ENCODE data around the gene PEA15.

Gene PEA15

GRCh38 chr1:160208557-160209320 lies 3.6 kb downstream of the PEA15 start:
- DNase-seq (ENCODE audit: low read depth in 3 of 3), result no peak

- no peak for DNase-seq (ENCODE audit: low read depth in 3 of 3)
These were observed 4.3 kb downstream of the PEA15 start for GRCh38 chr1:160209321-160210046.

- DNase-seq (ENCODE audit: low read depth in 3 of 3), result no peak
These were observed 5.4 kb downstream of the PEA15 start for GRCh38 chr1:160210561-160210960.

DNA sequence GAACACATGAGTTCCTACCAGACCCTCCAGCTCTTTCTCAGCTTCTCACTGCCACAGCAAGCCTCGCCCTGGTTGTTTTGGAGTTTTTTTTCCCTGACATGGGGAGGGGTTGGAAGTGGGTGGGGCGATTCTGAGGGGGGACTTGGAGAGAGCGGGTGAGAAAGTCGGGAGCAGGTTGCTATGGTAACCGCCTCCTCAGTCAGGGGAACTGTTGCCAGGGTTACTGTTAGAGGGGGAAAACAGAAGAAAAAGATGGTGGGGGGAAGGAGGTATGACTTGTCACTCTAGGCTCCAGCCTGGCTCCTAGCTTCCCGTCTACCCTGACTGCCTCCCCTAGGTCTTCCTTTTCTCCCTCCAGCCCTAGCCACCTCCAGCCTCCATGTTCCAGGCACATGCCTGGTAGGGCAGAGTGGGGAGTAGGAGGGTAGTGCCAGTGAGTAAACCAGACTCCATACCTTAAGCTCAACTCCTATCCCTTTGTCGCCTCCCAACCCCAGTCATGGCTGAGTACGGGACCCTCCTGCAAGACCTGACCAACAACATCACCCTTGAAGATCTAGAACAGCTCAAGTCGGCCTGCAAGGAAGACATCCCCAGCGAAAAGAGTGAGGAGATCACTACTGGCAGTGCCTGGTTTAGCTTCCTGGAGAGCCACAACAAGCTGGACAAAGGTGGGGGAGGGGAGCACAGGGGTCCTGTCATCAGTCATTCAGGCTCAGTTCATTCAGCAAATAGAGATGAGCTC lies 6.0 kb downstream of the PEA15 start:
- DNase-seq (ENCODE audit: low read depth in 3 of 3), result no peak

- no peak for DNase-seq (ENCODE audit: low read depth in 3 of 3)
These were observed 9.4 kb downstream of the PEA15 start for GRCh38 chr1:160214481-160215140.

- DNase-seq (ENCODE audit: low read depth in 3 of 3), result no peak
These were observed 11.1 kb downstream of the PEA15 start for GRCh38 chr1:160216301-160216700.

DNA sequence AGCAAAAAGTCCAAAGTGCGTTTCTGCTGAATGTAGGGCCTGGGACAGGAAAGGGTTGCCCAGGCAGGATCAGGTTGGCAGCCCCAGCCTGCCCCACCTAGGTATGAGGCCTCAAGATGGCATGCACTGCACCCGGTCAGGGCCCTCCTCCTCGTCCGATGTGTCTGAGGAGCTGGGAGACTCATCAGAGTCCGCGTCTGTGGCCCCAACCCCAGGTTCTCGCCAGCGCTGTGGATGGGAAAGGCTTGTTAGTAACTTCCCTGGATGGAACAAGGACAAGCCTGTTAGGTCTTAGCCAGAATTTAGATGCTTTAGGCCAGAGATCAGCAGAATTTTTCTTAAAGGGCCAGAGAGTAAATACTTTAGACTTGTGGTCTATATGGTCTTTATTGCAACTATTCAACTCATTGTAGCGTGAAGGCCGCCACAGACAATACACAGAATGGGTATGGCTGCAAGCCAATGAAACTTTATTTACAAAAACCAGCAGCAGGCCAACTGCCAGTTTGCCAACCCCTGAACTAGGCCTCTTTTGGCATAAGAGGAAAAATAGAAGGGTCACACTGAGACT lies 12.4 kb downstream of the PEA15 start:
- no peak for DNase-seq (ENCODE audit: low read depth in 3 of 3)

DNA sequence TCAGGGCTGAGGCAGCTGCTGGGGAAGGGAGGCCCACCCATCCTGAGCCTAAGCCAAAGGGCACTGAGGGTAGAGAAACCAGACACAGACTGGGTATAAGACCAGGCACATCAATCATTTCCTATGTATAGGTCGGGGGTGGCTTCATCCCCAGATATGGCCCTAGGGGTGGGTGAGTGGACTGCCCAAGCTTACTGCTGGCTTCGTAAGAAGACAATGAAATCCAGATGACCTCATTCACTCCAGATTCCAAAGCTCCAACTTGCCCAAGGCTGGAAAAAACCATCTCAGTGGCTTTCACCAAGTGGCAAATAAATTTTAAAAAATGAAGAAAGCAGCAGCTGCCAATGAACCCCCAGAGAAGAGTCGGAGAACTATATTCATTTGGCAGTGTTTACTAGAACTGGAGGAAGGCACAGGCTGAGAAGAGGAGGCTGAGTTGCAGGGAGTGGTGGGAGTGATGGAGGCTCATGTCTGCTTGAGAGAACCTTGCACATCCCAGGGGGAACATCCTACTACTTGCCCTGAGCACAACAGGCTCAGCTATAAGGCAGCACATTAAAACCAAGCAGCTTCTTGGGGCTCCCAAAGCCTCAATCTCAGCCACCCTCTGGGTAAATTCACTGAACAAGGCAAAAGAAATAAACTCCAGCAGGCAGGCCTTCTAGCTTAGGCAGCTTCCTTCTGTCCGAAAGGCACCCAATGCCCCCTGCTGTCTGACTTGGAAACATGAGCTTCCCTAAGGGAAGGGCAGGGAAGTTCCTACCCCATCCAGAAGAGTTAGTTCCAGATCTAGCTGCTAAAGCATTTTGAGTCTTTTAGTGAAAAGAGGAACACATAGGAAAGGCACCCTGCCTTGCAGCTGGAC lies 14.1 kb downstream of the PEA15 start:
- DNase-seq (ENCODE audit: low read depth in 3 of 3), result no peak

GRCh38 chr1:160220301-160220700 lies 15.1 kb downstream of the PEA15 start:
- no peak for DNase-seq (ENCODE audit: low read depth in 3 of 3)

- DNase-seq (ENCODE audit: low read depth in 3 of 3), result no peak
These were observed 15.9 kb downstream of the PEA15 start for GRCh38 chr1:160221089-160221488.

- DNase-seq (ENCODE audit: low read depth in 3 of 3), result no peak
These were observed 17.4 kb downstream of the PEA15 start for GRCh38 chr1:160222546-160222945.

- no peak for DNase-seq (ENCODE audit: low read depth in 3 of 3)
These were observed 19.4 kb downstream of the PEA15 start for GRCh38 chr1:160224606-160225005.

GRCh38 chr1:160225345-160225744 lies 20.2 kb downstream of the PEA15 start:
- DNase-seq (ENCODE audit: low read depth in 3 of 3), result no peak

DNA sequence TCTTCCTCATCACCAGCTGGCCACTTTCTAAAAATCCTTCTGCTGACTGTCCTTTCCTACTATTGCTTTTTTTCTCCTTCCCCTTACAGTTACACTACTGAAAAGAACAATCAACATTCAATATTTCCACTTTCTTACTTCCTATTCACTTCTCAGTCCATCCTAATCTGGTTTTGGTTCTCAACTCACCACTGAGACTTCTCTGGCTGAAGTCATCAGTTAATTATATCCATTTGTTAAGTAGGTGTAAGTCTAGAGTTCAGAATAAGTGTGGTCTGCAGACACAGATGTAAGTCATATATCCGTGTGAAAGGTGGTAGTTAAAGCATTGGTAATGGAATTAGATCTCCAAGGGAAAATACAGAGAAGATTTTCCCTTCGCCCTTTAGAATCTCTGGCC lies 21.4 kb downstream of the PEA15 start:
- DNase-seq (ENCODE audit: low read depth in 3 of 3), result no peak

DNA sequence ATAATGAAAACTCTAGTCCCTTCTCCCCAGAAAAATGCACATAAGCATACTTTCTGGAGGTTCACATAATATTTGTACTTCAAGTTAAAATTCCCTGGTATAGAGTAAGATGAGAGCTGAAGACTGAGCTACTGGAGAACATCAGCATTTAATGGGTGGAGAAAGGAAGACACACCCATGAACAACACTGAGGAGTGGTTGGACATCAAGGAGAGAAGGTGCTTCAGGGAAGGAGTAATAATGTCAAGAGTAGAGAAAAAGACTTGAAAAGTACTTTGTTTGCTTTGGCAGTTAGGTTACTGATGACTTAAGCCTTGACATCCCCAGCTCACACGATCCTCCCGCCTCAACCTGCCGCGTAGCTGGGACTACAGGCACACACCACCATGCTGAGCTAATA lies 21.9 kb downstream of the PEA15 start:
- no peak for DNase-seq (ENCODE audit: low read depth in 3 of 3)

DNA sequence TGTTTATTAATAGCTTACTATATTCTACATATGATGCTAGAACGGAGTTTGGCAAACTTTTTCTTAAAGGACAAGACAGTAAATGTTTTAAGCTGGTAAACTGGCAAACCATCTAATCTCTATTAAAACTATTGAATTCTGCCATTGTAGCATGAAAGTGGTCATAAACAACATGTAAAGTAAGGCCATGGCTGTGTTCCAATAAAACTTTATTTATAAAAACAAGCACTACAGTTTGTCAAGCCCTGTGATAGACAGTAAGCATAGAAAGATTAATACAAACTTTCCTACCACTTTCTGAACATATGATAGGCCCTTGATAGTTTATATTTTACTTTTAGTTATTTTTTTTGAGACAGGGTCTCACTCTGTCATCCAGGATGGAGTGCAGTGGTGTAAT lies 22.4 kb downstream of the PEA15 start:
- DNase-seq (ENCODE audit: low read depth in 3 of 3), result no peak

DNA sequence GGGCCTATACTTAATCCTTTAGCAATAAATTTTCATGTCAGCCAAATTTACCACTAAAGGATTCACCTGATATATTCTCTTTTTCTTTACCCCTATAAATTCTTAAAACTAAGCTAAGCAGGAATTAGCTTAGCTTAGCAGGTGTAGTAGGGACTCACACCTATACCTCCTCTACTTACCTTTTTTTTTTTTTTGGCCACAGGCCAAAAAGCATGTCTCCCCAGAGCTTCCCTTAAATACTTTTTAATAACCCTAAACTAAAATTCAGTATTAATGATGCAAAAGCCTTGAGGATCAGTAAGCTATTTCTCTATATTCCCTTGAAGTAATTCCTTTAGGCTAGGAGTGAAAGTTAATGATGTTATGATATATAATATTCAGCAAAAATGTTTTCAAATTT lies 23.2 kb downstream of the PEA15 start:
- DNase-seq (ENCODE audit: low read depth in 3 of 3), result no peak

GRCh38 chr1:160232911-160233310 lies 27.7 kb downstream of the PEA15 start:
- DNase-seq (ENCODE audit: low read depth in 3 of 3), result no peak

GRCh38 chr1:160236806-160237205 lies 31.6 kb downstream of the PEA15 start:
- no peak for DNase-seq (ENCODE audit: low read depth in 3 of 3)

DNA sequence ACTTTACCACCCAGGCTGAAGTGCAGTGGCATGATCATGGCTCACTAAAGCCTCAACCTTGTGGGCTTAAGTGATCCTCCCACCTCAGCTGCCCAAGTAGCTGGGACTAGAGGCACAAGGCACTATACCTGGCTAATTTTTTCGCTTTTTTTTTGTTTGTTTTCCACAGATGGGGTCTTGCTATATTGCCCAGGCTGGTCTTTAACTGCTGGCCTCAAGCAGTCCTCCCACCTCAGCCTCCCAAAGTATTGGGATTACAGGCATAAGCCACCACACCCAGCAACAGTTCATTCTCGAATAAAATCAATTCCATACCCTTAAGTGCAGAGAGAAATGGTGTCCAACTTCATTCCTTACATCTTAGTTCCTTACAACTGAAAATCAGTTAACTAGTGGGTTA lies 32.4 kb downstream of the PEA15 start:
- no peak for DNase-seq (ENCODE audit: low read depth in 3 of 3)

GRCh38 chr1:160238408-160238807 lies 33.2 kb downstream of the PEA15 start:
- DNase-seq (ENCODE audit: low read depth in 3 of 3), result no peak

Data from stimulated activated CD4-positive, alpha-beta T cell treated with anti-CD3 and anti-CD28 coated beads, TNF-alpha, amount 100 ng/mL, for 48 hours (primary cell).